ENCODE measurements around the gene ARHGEF6.

The ARHGEF6 gene

GRCh38 chrX:136745215-136746173 is 35.2 kb downstream of the ARHGEF6 start:
- DNase-seq (ENCODE audit: low read depth in 2 of 2), result no peak

GRCh38 chrX:136742721-136743379 is 37.9 kb downstream of the ARHGEF6 start:
- no peak for DNase-seq (ENCODE audit: low read depth in 2 of 2)

- DNase-seq (ENCODE audit: low read depth in 2 of 2), result no peak
Measured at GRCh38 chrX:136738049-136738729, 42.5 kb downstream of the ARHGEF6 start.

GRCh38 chrX:136736690-136737089 is 44.0 kb downstream of the ARHGEF6 start:
- no peak for DNase-seq (ENCODE audit: low read depth in 2 of 2)

GRCh38 chrX:136735601-136736000 is 45.1 kb downstream of the ARHGEF6 start:
- no peak for DNase-seq (ENCODE audit: low read depth in 2 of 2)

GRCh38 chrX:136733613-136734012 is 47.1 kb downstream of the ARHGEF6 start:
- no peak for DNase-seq (ENCODE audit: low read depth in 2 of 2)

GRCh38 chrX:136731798-136732197 is 48.9 kb downstream of the ARHGEF6 start:
- DNase-seq (ENCODE audit: low read depth in 2 of 2), result no peak

GRCh38 chrX:136731207-136731782 is 49.4 kb downstream of the ARHGEF6 start:
- DNase-seq (ENCODE audit: low read depth in 2 of 2), result no peak

- DNase-seq (ENCODE audit: low read depth in 2 of 2), result no peak
Measured at GRCh38 chrX:136728393-136728792, 52.3 kb downstream of the ARHGEF6 start.

- DNase-seq (ENCODE audit: low read depth in 2 of 2), result no peak
Measured at GRCh38 chrX:136725441-136726104, 55.2 kb downstream of the ARHGEF6 start.

- no peak for DNase-seq (ENCODE audit: low read depth in 2 of 2)
Measured at GRCh38 chrX:136718091-136718490, 62.6 kb downstream of the ARHGEF6 start.

- DNase-seq (ENCODE audit: low read depth in 2 of 2), result no peak
Measured at GRCh38 chrX:136714626-136715599, 65.8 kb downstream of the ARHGEF6 start.

GRCh38 chrX:136712650-136713310 is 68.0 kb downstream of the ARHGEF6 start:
- no peak for DNase-seq (ENCODE audit: low read depth in 2 of 2)

GRCh38 chrX:136711147-136711546 is 69.6 kb downstream of the ARHGEF6 start:
- DNase-seq (ENCODE audit: low read depth in 2 of 2), result no peak

- no peak for DNase-seq (ENCODE audit: low read depth in 2 of 2)
Measured at GRCh38 chrX:136710325-136710951, 70.3 kb downstream of the ARHGEF6 start.

GRCh38 chrX:136708348-136708747 is 72.4 kb downstream of the ARHGEF6 start:
- no peak for DNase-seq (ENCODE audit: low read depth in 2 of 2)

GRCh38 chrX:136697156-136697555 is 83.6 kb downstream of the ARHGEF6 start:
- no peak for DNase-seq (ENCODE audit: low read depth in 2 of 2)

GRCh38 chrX:136694431-136695087 is 86.2 kb downstream of the ARHGEF6 start:
- DNase-seq (ENCODE audit: low read depth in 2 of 2), result no peak

- no peak for DNase-seq (ENCODE audit: low read depth in 2 of 2)
Measured at GRCh38 chrX:136692271-136692670, 88.5 kb downstream of the ARHGEF6 start.

Measured in stimulated activated CD4-positive, alpha-beta T cell treated with anti-CD3 and anti-CD28 coated beads, Interleukin-15, amount 100 ng/mL, for 48 hours (primary cell).